Fibroblast of skin of left biceps (primary cell): ENCODE measurements around the gene GSTA3.
"Not testable (repeated sequence)": the region's sequence is repeated elsewhere in the genome, so short reads cannot be mapped to it uniquely, and the experiment has no call there.

Source experiments
- DNase-seq, 2 experiments: peaks; one replicate each; pipeline ENCODE4 v3.0.0-alpha.2; 2013; ENCODE audit warnings: low read depth in 2 of 2

Gene GSTA3

DNA sequence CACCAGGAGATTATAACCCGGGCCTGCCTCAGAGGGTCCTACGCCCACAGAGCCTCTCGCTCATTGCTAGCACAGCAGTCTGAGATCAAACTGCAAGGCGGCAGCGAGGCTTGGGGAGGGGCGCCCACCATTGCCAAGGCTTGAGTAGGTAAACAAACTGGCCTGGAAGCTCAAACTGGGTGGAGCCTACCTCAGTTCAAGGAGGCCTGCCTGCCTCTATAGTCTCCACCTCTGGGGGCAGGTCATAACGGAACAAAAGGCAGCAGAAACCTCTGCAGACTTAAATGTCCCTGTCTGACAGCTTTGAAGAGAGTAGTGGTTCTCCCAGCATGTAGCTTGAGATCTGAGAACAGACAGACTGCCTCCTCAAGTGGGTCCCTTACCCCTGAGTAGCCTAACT is 48.3 kb downstream of the GSTA3 start:
- not testable (repeated sequence) for DNase-seq

DNA sequence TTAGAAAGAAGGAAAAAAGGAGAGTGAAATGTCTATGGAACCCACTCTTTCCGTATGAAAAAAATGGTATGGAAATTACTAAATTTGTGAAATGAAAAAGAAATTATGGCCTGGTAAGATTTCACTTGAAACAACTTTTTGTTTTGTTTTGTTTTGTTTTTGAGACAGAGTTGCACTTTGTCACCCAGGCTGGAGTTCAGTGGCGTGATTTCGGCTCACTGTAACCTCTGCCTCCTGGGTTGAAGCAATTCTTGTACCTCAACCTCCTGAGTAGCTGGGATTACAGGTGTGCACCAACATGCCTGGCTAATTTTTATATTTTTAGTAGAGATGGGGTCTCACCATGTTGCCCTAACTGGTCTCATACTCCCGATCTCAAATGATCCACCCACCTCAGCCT is 51.1 kb downstream of the GSTA3 start:
- DNase-seq = no peak

DNA sequence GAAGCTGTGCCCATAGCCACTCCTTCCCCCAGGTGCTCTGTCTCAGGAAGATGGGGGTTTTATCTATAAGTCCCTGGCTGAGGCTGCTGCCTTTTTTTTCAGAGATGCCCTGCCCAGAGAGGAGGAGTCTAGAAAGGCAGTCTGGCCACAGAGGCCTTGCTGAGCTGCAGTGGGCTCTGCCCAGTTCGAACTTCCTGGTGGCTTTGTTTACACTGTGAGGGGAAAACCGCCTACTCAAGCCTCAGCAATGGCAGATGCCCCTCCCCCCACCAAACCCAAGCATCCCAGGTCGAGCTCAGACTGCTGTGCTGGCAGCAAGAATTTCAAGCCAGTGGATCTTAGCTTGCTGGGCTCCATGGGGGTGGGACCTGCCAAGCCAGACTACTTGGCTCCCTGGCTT is 53.4 kb downstream of the GSTA3 start:
- DNase-seq = not testable (repeated sequence)

- DNase-seq = no peak
Observed at GRCh38 chr6:52849137-52849536, 60.4 kb downstream of the GSTA3 start.
